ENCODE measurements around the gene ARHGAP25. TPM values are rescaled to one million over a fixed set of nuclear protein-coding genes. Genes with fewer than 3 reads are reported as not detected.

ARHGAP25 gene
- total and polyA plus RNA-seq, 2 donors (not counting 1 experiment from before 2014, with no cell fraction given) = 2.7 to 5.8 TPM

GRCh38 chr2:68733365-68733764, 1.2 kb upstream of the ARHGAP25 start:
- Histone ChIP-seq H2AFZ (ENCODE audit: low read length) (no peak overlapping the region), H3K9ac (ENCODE audit: insufficient read depth, low read length) (no peak overlapping the region), H3K4me2 (ENCODE audit: extremely low read depth, insufficient read depth, low read length) (no peak overlapping the region), H3K79me2 (ENCODE audit: control insufficient read depth, insufficient read depth, low read length) (no peaks in the 10 kb centered on the region), H3K27me3 (ENCODE audit: control insufficient read depth, insufficient read depth, low read length) (no peaks in the 10 kb centered on the region), H3K4me1 (ENCODE audit: control insufficient read depth, extremely low read depth, insufficient read depth, low read length) (peaks cover 2% of the 10 kb centered on the region), H3K4me3 (replicated peaks in 1 of 4; ENCODE audit: control extremely low read depth in 1 of 4, insufficient read depth in 1 of 4, low read depth in 3 of 4, low read length in 4 of 4) (no peak overlapping the region), H4K20me1 (ENCODE audit: control insufficient read depth, extremely low read depth, insufficient read depth, low read length) (no peaks in the 10 kb centered on the region), H3K9me3 (ENCODE audit: control insufficient read depth, insufficient read depth, low read depth, low read length) (no peaks in the 10 kb centered on the region), H3K27ac (ENCODE audit: insufficient read depth, low read length) (no peak overlapping the region), H3K36me3 (ENCODE audit: control insufficient read depth, insufficient read depth, low read length) (no peaks in the 10 kb centered on the region)
- DNase-seq (ENCODE audit: low read depth in 2 of 2) = no peak
- no peak for TF ChIP-seq EZH2 (IDR thresholded peaks at IDR 0.05; ENCODE audit: low read length, missing control alignments)
- no peak for TF ChIP-seq CTCF (conservative IDR thresholded peaks at IDR 0.05 in 1 of 2, IDR thresholded peaks at IDR 0.05 in 1 of 2; ENCODE audit: low read depth in 1 of 2, low read length in 2 of 2)

GRCh38 chr2:68734176-68734575, 435 bp upstream of the ARHGAP25 start:
- no peak overlapping the region for H2AFZ ChIP-seq (ENCODE audit: low read length)
- no peaks in the 10 kb centered on the region for H4K20me1 ChIP-seq (ENCODE audit: control insufficient read depth, extremely low read depth, insufficient read depth, low read length)
- no peaks in the 10 kb centered on the region for H3K79me2 ChIP-seq (ENCODE audit: control insufficient read depth, insufficient read depth, low read length)
- no peak for DNase-seq (ENCODE audit: low read depth in 2 of 2)
- no peak overlapping the region for H3K4me3 ChIP-seq (replicated peaks in 1 of 4; ENCODE audit: control extremely low read depth in 1 of 4, insufficient read depth in 1 of 4, low read depth in 3 of 4, low read length in 4 of 4)
- peaks cover 2% of the 10 kb centered on the region for H3K4me1 ChIP-seq (ENCODE audit: control insufficient read depth, extremely low read depth, insufficient read depth, low read length)
- no peak overlapping the region for H3K27ac ChIP-seq (ENCODE audit: insufficient read depth, low read length)
- TF ChIP-seq CTCF (conservative IDR thresholded peaks at IDR 0.05 in 1 of 2, IDR thresholded peaks at IDR 0.05 in 1 of 2; ENCODE audit: low read depth in 1 of 2, low read length in 2 of 2) = no peak
- no peaks in the 10 kb centered on the region for H3K36me3 ChIP-seq (ENCODE audit: control insufficient read depth, insufficient read depth, low read length)
- H3K9me3 ChIP-seq (ENCODE audit: control insufficient read depth, insufficient read depth, low read depth, low read length) = no peaks in the 10 kb centered on the region
- H3K9ac ChIP-seq (ENCODE audit: insufficient read depth, low read length) = no peak overlapping the region
- H3K27me3 ChIP-seq (ENCODE audit: control insufficient read depth, insufficient read depth, low read length) = no peaks in the 10 kb centered on the region
- no peak overlapping the region for H3K4me2 ChIP-seq (ENCODE audit: extremely low read depth, insufficient read depth, low read length)

GRCh38 chr2:68736086-68736485, 1.5 kb downstream of the ARHGAP25 start:
- Histone ChIP-seq H2AFZ (ENCODE audit: low read length) (no peak overlapping the region), H3K79me2 (ENCODE audit: control insufficient read depth, insufficient read depth, low read length) (no peaks in the 10 kb centered on the region), H4K20me1 (ENCODE audit: control insufficient read depth, extremely low read depth, insufficient read depth, low read length) (no peaks in the 10 kb centered on the region), H3K4me2 (ENCODE audit: extremely low read depth, insufficient read depth, low read length) (no peak overlapping the region), H3K9ac (ENCODE audit: insufficient read depth, low read length) (no peak overlapping the region), H3K27me3 (ENCODE audit: control insufficient read depth, insufficient read depth, low read length) (no peaks in the 10 kb centered on the region), H3K9me3 (ENCODE audit: control insufficient read depth, insufficient read depth, low read depth, low read length) (no peaks in the 10 kb centered on the region), H3K4me3 (replicated peaks in 1 of 4; ENCODE audit: control extremely low read depth in 1 of 4, insufficient read depth in 1 of 4, low read depth in 3 of 4, low read length in 4 of 4) (no peak overlapping the region), H3K4me1 (ENCODE audit: control insufficient read depth, extremely low read depth, insufficient read depth, low read length) (peaks cover under 1% of the 10 kb centered on the region), H3K36me3 (ENCODE audit: control insufficient read depth, insufficient read depth, low read length) (no peaks in the 10 kb centered on the region), H3K27ac (ENCODE audit: insufficient read depth, low read length) (no peak overlapping the region)
- TF ChIP-seq EZH2 (IDR thresholded peaks at IDR 0.05; ENCODE audit: low read length, missing control alignments) (no peak), CTCF (conservative IDR thresholded peaks at IDR 0.05 in 1 of 2, IDR thresholded peaks at IDR 0.05 in 1 of 2; ENCODE audit: low read depth in 1 of 2, low read length in 2 of 2) (no peak)
- DNase-seq (ENCODE audit: low read depth in 2 of 2) = no peak

All from fibroblast of lung (primary cell).